Hematopoietic multipotent progenitor cell treated with erythropoietin and hydrocortisone succinate and interleukin-3 and kit ligand, for 8 days (in vitro differentiated cells): ENCODE data around the gene HRK.

ENCODE experiments used
- DNase-seq: peaks from one replicate; pipeline ENCODE4 v3.0.0-alpha.2; 2015

Gene HRK

GRCh38 chr12:116864371-116865160 lies 16.7 kb downstream of the HRK start:
- DNase-seq: no peak

DNA sequence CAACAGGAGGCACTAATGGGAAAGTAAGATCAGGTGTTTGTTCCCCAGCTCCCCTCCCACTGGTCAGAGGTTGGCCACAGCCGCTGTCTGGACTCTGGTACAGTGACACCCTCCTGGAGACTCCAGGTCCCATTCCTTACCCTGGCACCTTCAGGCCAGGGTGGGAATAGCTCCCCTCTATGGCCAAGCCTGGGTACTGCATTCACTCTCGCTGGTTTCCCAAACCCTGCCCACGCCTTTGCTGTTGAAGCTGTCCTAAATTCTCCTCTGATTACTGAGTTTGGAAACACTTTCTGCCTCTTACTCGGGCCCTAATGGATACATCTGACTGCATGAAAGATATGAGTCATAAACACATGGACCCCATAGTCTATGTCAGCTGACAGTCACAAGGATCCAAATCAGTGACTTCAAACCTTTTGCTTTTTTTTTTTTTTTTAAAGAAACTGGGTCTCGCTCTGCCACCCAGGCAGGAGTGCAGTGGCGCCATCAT lies 17.9 kb downstream of the HRK start:
- no peak for DNase-seq

- no peak for DNase-seq
Measured at GRCh38 chr12:116862167-116862566, 19.1 kb downstream of the HRK start.

DNA sequence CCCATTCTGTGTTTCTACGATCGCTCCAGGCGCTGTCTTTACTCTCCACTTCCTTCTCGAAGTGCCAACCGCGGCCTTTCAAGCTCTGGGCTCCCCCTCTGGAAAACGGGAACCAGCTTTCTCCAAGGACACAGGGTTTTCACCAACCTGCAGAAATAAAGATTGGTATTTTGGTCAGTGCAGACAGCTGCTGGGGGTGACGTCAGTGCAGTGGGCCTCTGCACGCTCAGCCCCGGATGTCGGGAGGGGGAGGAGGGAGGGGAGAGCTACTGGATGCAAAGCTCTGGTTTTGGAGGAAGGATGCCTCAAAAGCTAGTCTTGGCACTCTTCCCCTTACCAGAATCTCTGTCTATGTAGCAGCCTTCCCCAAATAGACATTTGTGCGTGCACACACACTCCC lies 19.9 kb downstream of the HRK start:
- DNase-seq: no peak

- no peak for DNase-seq
Measured at GRCh38 chr12:116860263-116860662, 21.0 kb downstream of the HRK start.

- DNase-seq: no peak
Measured at GRCh38 chr12:116859079-116859478, 22.2 kb downstream of the HRK start.

DNA sequence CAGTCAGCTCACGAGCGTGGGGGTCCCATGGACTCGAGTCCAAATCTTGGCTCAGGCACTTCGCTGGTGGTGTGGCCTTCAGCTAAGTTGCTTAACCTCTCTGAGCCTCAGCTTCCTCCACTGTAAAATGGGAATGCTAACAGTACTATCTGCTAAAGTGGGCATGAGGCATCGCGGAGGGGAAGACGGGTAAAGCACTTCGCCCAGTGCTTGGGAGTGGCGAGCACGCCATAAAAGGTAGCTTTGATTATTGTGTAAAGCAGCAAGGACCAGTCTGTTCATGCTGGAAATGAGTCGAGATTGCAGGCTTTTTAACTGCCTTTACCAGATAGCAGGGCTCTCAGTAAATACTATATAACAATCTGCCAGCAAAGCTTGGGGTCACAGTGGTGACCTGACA lies 24.5 kb downstream of the HRK start:
- DNase-seq: no peak

DNA sequence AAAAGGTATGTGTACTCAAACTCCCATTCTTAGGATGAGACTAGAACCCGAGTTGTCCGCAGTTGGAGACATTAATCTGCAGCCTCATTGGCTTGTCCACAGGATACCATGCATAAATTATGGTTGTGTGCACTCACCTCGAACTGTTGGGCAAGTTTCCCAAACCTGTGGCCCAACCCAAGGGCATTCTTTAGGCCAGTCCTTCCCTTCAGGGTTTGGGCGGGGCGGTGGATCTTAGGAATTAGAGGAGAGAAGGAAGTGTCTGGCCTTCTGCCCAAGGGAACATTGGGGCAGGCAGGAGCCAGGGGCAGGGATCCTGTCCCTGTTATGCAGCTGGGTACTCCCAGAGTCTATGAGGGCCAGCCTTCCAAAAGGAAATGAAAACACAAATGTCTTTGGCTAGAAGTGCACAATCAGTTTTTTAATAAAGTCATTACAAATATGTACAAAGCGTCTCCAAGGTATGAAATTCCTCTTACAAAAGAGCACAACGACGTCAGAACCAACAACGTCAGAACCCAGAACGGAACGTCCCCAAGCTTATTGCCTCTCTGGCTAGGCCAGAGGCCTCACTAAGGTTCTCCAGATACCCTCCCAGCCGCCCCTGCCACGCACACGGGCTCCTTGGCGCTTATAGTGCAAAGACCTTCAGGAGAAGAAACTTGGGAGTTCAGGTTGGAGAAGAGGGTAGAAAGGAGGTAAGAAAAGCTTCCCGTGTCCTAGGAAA lies 25.3 kb downstream of the HRK start:
- no peak for DNase-seq

GRCh38 chr12:116853507-116853906 lies 27.7 kb downstream of the HRK start:
- DNase-seq: no peak

DNA sequence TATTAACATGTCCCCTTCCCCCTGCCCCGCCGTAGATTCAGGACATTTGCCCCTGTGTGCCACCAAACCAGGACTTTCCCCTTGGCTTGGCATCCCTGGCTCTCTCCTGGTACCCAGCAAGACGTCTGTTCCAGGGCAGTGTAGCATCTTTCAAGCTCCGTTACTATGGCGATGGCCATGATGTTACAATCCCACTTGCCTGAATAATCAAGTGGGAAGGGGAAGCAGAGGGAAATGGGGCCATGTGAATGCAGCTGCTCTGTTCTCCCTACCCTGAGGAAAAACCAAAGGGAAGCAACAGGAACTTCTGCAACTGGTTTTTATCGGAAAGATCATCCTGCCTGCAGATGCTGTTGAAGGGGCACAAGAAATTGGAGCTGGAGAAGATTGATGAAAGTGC lies 28.9 kb downstream of the HRK start:
- no peak for DNase-seq

GRCh38 chr12:116849216-116849615 lies 32.0 kb downstream of the HRK start:
- no peak for DNase-seq

DNA sequence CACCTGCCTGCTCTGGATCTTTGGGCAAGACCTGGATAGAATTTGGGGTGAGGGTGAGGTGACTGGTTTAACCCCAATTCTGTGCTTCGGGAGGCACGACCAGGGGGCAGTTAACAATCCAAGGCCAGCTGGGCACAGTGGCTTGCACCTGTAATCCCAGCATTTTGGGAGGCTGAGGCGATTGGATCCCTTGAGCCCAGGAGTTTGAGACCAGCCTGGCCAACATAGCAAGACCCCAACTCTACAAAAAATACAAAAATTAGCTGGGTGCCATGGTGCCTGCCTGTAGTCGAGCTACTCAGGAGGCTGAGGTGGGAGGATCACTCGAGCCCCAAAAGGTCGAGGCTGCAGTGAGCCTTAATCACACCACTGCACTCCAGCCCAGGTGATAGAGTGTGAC lies 38.2 kb downstream of the HRK start:
- DNase-seq: no peak

DNA sequence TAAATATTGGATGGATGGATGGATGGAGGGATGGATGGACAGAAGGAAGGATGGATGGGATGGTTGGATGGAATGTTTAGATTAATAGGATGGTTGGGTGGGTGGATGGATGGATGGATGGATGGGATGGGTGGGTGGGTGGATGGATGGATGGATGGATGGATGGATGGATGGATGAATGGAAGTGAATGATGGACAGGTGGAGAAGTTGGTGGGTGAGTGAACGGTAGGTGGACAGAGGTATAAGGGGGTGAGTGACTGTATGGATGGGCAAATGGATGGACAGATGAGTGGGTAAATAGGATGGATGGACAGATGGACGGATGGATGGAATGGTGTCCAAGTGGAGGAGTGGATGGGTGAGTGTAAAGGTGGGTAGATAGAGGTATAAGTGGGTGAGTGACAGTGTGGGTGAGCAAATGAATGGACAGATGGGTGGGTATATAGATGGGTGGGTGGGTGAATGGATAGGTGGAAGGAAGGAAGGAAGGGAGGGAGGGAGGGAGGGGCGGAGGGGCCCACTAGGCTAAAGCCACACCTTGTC lies 41.9 kb downstream of the HRK start:
- DNase-seq: no peak

- no peak for DNase-seq
Measured at GRCh38 chr12:116838365-116838764, 42.9 kb downstream of the HRK start.

GRCh38 chr12:116837097-116837496 lies 44.1 kb downstream of the HRK start:
- no peak for DNase-seq

- DNase-seq: no peak
Measured at GRCh38 chr12:116835484-116835883, 45.8 kb downstream of the HRK start.

- no peak for DNase-seq
Measured at GRCh38 chr12:116833474-116833873, 47.8 kb downstream of the HRK start.

GRCh38 chr12:116832353-116832752 lies 48.9 kb downstream of the HRK start:
- DNase-seq: no peak

GRCh38 chr12:116827432-116827831 lies 53.8 kb downstream of the HRK start:
- DNase-seq: no peak

GRCh38 chr12:116821291-116821690 lies 60.0 kb downstream of the HRK start:
- DNase-seq: no peak

- DNase-seq: no peak
Measured at GRCh38 chr12:116820064-116820656, 61.1 kb downstream of the HRK start.

DNA sequence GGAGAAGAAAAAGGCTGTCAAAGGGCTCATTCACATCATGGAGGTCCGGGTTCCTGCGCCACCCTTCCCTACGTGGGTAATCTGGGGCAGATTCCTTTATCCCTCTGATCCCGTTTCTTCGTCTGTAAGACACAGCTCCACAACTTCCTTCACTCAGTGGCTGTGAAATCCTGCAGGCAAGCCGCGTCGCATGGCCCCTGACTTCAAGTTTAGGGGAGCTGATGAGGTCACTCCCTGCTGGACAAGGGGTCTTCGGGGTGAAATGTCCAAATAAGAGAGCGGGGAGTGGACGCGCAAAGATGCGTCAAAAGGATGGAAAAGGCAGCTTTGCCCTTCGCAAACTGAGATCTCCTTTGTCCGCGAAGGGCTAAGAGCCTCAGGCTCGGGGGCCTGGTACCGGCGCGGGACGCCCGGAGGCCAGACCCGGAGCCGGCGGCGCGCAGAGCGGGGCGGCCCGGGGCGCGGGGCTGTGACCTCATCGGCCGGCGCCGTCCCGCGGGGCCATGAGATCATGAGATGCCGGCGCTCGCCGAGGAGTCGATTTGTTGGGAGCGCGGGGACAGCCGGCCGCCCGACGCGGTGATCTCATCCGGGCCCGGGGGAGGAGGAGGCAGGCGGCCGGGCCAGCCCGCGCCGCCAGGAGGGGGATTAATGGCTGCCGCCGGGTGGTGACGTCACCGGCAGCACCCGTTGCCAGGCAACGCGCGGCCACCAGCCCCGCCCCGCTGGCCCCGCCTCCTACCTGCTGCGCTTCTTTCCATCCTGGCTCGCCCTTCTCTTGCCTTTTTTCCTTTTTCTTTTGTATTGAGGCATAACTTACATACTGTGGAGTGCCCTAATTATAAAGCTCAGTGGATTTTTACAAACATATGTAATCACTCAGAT lies 62.1 kb downstream of the HRK start:
- peak; percentile 84 for DNase-seq
